Muscle of arm (tissue), 14 donors: ENCODE data around the gene KRT8. TPM values are rescaled to one million over a fixed set of nuclear protein-coding genes. Genes with fewer than 3 reads are reported as not detected.
"Not testable (repeated sequence)": the region's sequence is repeated elsewhere in the genome, so short reads cannot be mapped to it uniquely, and the experiment has no call there.

Source experiments
- DNase-seq: peaks from one replicate; pipeline ENCODE4 v3.0.0-alpha.2; 2013
- long read RNA-seq, 11 donors: transcript quantifications; one replicate each; lab custom pipeline, GENCODE V29; 2026
- polyA plus RNA-seq, 12 donors: library from polyadenylated mRNA; unstranded; fragments of 120-200 nt; gene quantifications; one replicate each; pipeline ENCODE4 v1.2.1, GENCODE V29; 2013; ENCODE audit not compliant: insufficient read length in 12 of 12

The KRT8 gene
- polyA plus RNA-seq, result 100 to 1,000 TPM in 1 of 12 donors, 10 to 100 TPM in 3, 1 to 10 TPM in 7, not detected in 1; 2.2 to 208 (median 3.1) TPM
- long read RNA-seq, donor 1, transcript KRT8-211 (4 exons, 770 nt), result major isoform, 11 of 2,808 reads
- long read RNA-seq, donor 1, transcript KRT8-217 (3 exons, 2,437 nt), result minor isoform, 10 of 2,808 reads
- long read RNA-seq, donor 1, transcript KRT8-214 (3 exons, 507 nt), result minor isoform, 8 of 2,808 reads
- long read RNA-seq, donor 1, partial matches to known transcripts, result 2,703 of 2,808 reads
- long read RNA-seq, donor 1, other reads (novel, unspliced or antisense), result 68 of 2,808 reads
- long read RNA-seq, donor 2, result 0 reads
- long read RNA-seq, donor 3, result 0 reads
- long read RNA-seq, donor 4, result 0 reads
- long read RNA-seq, donor 5, result 0 reads
- long read RNA-seq, donor 6, result 0 reads
- long read RNA-seq, donor 7, partial matches to known transcripts, result 22 of 22 reads
- long read RNA-seq, donor 7, other reads (novel, unspliced or antisense), result 0 of 22 reads
- long read RNA-seq, donor 8, partial matches to known transcripts, result 75 of 75 reads
- long read RNA-seq, donor 8, other reads (novel, unspliced or antisense), result 0 of 75 reads
- long read RNA-seq, donor 9, partial matches to known transcripts, result 7 of 7 reads
- long read RNA-seq, donor 9, other reads (novel, unspliced or antisense), result 0 of 7 reads
- long read RNA-seq, donor 10, result 0 reads
- long read RNA-seq, donor 11, partial matches to known transcripts, result 17 of 17 reads
- long read RNA-seq, donor 11, other reads (novel, unspliced or antisense), result 0 of 17 reads

DNA sequence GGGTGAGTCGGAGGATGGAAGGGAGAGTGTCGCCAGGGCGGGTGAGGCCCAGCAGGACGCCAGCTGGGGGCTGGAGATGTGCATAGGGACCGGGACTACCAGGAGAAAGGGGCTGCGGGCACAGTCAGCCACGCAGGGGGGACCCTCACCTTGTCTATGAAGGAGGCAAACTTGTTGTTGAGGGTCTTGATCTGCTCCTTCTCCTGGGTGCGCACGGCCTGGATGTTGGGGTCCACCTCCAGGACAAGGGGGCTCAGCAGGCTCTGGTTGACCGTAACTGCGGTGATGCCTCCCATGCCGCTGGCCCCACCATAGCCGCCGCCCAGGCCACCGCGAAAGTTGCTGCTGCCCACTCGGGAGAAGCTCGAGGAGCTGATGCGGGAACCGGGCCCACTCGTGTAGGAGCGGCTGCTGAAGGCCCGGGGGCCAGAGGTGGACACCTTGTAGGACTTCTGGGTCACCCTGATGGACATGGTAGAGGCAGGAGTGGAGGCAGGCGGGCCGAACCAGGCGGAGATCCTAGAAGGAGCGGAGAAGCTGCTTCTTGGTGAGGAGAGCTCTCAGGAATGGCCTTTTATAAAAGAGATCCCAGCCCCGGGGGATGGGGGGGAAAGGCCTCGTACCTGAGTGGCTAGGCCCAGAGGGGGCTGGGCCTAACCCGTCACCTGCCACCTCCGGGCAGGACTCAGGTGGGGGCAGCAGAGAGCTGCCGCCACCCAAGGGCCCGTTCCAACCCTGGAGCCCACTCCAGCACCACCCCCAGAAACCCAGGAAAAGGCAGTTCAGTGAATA, at the start of gene KRT8:
Gene KRT8 (minus strand): TSS at position 568 of the 792 bp plus-strand sequence. CDS start 95 bp downstream, at position 473.
- DNase-seq, result not testable (repeated sequence)

- no peak for DNase-seq
Measured at GRCh38 chr12:52953181-52953841, 48.4 kb upstream of the KRT8 start.

- DNase-seq, result no peak
Measured at GRCh38 chr12:52952076-52952801, 47.4 kb upstream of the KRT8 start.

DNA sequence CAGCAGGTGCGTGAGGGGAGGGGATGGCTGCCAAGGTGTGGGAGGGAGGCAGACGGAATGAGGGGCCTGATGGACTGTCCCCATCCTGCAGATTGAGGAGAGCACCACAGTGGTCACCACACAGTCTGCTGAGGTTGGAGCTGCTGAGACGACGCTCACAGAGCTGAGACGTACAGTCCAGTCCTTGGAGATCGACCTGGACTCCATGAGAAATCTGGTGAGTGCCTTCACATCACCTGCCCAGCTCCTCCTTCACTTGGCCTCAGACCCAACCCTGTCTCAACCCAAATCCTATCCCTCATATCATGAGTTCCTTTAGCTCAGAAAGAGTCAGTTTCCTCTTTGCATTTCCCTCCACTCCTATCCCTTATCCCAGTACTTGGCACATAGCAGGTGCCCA, 46.8 kb upstream of the KRT8 start:
- DNase-seq, result no peak

DNA sequence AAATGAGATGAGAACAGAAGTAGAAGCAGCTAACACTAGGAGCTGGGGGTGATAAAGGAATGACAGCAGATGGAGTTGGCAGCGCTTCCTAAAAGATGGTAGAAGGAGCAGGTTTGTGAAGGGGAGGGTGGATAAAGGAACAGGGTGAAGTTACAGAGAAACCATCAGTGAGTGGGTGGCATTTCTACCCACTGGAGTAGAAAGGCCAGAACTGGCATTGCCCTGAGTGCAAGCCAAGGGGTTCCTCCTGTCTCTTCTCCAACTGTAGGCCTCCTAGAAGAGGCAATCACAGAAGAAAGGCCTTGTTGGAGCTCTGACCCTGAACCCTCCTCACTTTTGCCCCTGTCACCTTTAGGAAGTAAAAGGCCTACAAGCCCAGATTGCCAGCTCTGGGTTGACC, 46.2 kb upstream of the KRT8 start:
- no peak for DNase-seq

GRCh38 chr12:52950553-52950952, 45.7 kb upstream of the KRT8 start:
- DNase-seq, result no peak

DNA sequence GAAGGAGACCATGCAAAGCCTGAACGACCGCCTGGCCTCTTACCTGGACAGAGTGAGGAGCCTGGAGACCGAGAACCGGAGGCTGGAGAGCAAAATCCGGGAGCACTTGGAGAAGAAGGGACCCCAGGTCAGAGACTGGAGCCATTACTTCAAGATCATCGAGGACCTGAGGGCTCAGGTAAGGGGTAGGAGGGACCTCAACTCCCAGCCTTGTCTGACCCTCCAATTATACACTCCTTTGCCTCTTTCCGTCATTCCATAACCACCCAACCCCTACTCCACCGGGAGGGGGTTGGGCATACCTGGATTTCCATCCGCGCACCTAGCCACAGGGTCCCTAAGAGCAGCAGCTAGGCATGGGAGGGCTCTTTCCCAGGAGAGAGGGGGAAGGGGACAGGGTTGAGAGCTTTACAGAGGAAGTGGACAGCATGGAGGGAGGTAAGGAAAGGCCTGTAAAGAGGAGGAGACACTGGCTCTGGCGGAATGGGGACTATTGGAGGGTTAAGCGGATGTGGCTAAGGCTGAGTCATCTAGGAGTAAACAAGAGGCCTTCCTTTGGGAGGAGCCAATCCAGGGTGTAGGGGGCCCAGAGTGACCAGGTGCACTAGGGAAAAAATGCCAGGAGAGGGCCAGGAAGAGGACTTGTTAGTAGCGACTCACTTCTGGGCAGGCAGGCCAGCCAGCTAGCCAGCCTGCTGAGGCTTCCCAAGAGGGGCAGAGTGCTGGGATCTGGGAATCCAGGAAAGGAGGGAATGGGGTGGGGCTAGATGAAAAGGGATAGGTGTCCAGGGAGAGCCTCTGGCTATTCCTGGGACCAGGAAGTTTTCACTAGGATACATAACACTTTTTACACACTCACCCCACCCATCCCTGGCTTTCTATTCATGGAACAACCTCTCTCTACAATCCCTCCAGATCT, 44.8 kb upstream of the KRT8 start:
- no peak for DNase-seq

- DNase-seq, result no peak
Measured at GRCh38 chr12:52947738-52948423, 43.0 kb upstream of the KRT8 start.

- no peak for DNase-seq
Measured at GRCh38 chr12:52946797-52947547, 42.1 kb upstream of the KRT8 start.

DNA sequence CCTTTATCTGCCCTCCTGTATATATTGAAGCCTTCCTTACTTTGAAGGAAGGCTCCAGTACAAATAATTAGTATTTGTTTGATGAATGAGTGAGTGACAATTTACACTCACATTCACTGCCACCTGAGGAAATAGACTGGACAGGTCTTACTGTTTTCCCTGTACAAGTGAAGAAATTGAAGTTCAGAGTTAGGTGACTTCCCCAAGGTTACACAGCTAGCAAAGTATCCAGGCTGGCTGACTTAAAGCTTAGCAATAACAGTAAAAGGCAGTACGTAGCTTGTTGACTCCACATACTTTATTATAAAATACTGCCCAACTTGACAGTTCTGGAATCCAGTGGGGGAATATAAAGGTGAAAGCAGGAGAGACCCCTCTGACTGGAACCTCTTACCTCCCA, 41.5 kb upstream of the KRT8 start:
- no peak for DNase-seq

DNA sequence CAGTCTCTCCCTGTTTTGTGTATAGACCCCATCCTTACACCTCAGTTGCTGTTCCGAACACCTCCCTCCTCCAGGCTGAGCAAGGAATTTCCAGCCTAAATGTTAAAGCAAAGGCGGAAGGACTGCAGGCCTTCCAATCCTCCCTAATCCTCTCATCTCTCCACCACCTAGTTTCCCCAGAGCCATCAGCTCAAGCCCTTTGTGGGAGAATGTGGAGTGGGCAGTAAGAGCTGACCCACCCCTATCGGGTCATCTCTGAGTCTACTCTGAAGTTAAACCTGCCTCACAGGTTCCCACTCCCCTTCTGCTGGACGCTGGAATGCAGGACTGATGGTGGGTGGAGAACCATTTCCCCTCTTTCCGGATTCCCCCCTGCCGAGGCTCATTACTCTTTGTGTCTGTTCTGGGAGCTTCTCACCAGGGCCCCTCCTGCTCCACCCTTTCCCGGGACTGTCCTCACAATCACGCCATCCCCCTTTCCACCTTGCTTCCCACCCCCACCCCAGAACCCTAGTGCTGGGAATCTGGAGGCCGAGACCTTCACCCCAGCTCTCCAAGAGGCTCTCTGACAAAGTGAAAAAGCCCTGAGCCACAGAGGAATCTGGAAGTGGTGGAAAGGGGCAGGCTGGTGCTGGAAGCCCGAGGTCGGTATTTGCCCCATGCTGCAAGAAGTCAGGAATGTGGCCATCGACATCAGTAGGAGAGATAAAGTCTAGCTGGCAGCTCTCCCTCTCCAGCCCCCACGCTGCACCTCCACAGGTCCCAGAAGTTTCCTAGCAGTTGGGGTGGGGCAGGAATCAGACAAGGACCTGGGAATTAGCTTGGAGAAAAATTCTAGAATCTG, 40.7 kb upstream of the KRT8 start:
- DNase-seq, result no peak

GRCh38 chr12:52944683-52945388, 40.0 kb upstream of the KRT8 start:
- no peak for DNase-seq

DNA sequence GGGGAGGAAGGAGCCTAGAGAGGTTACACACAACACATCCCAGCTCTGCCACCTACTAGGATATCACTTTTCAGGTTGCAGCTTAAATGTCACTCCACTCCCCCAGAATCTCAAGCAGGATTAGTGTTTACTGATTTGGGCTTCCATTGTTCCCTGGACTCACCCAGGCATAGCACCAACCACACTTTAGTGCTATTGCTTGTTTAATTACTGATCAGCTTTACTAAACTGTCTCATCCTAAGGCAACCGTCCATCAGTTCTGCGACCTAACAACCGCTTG, 38.0 kb upstream of the KRT8 start:
- no peak for DNase-seq

- no peak for DNase-seq
Measured at GRCh38 chr12:52942066-52942900, 37.4 kb upstream of the KRT8 start.

- no peak for DNase-seq
Measured at GRCh38 chr12:52929538-52929937, 24.7 kb upstream of the KRT8 start.

DNA sequence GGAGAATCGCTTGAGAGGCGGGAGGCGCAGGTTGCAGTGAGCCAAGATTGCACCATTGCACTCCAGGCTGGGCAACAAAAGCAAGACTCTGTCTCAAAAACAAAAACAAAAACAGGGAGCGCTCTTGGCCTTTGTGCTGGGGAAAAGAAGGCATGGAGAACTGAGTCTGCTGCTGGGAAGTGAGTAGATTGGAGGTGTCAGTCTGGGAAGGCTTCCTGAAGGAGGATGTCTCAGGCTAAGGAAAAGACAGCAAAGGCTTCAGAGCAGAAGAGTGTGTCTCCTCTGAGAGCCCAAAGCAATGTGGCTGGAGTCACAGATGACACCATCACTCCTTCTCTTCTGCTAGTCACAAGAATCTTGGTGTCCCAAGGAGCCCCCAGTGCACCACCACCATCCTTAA, 23.1 kb upstream of the KRT8 start:
- DNase-seq, result no peak
